ENCODE data around the gene COBL.

The COBL gene

DNA sequence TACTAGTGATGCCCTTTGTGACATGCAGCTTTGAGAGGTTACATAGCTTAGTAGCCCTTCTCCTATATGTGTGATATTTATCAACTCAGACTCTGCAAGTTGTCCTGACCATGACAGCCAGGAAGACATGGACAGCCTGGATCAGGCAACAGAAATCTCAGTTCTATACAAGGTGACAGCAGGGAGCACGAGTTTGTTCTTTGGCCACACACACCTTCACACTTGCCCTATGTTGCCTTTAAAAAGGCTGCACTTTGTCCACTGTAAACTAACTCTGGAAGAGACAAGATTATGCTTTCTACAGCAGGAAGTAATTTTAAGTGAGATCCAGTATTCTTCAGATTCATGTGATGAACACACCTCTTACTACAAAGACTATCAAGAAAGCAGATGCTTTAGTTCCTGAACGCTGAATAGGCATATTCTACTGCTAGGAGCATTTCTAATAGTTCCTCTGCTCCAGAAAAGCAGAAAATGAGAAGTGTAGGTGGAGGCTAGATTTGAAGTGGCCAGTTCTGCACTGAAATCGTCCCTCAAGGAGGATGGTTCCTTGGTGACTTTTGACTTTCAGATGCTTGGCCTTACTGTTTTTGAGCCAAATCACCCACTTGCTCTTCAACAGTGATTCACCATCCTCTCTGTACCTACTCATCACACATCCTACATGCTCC lies 239.2 kb downstream of the COBL start:
- DNase-seq (ENCODE audit: low read depth in 2 of 2), result no peak

GRCh38 chr7:51075681-51076580 lies 240.7 kb downstream of the COBL start:
- no peak for DNase-seq (ENCODE audit: low read depth in 2 of 2)

- DNase-seq (ENCODE audit: low read depth in 2 of 2), result no peak
Observed at GRCh38 chr7:51073171-51073570, 243.4 kb downstream of the COBL start.

DNA sequence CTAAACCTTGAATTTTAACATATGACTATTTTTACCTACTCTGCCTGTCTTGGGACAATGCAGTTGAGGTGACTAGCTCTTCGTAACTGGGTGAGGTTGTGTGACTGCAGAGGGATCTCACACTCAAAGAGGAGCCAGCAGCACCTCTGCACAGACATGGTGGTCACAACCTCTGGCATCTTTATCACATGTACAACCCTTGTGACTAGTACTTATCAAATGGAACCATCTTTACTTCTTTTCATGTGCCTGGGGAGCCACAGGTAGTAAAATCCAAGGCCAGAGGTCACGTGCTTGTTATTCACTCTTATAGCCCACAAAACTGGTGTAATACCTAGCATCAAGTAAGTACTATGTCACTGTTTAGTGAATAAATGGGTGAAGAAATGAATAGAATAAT lies 244.3 kb downstream of the COBL start:
- DNase-seq (ENCODE audit: low read depth in 2 of 2), result no peak

DNA sequence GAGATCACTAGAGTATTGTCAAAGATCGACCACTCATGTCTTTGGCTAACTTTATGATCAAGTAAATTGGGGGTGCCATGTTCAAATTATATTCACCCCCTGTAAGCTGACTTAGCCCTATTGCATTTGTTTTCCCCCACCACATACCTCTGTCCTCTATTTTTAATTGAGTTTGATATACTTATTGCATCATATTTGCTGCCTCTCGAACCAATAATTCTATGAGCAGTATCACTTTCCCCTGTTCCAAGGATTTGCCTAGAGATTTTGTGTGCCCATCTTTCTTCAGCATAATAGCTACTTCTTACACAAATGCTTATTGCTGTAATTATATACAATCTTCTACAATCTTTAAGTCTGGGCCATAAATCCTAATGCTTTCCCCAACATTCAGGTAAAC lies 245.2 kb downstream of the COBL start:
- DNase-seq (ENCODE audit: low read depth in 2 of 2), result no peak

DNA sequence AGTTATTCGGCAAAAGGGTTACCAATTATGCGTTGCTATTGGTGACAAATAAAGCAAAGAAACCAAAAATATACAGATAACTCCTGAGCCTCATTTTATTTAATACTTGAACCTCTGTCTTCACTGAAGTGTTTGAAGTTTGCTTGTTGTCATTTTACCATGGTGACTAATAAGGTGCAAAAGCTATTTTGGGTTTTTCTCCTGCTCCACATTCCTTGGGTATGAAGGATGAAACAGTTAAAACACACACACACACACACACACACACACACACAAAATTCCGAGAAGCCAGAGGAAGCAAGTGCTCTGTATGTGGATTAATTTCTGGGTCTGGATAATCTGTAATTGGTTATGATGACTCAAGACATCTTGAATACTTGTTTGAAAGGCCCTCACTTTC lies 246.5 kb downstream of the COBL start:
- no peak for DNase-seq (ENCODE audit: low read depth in 2 of 2)

DNA sequence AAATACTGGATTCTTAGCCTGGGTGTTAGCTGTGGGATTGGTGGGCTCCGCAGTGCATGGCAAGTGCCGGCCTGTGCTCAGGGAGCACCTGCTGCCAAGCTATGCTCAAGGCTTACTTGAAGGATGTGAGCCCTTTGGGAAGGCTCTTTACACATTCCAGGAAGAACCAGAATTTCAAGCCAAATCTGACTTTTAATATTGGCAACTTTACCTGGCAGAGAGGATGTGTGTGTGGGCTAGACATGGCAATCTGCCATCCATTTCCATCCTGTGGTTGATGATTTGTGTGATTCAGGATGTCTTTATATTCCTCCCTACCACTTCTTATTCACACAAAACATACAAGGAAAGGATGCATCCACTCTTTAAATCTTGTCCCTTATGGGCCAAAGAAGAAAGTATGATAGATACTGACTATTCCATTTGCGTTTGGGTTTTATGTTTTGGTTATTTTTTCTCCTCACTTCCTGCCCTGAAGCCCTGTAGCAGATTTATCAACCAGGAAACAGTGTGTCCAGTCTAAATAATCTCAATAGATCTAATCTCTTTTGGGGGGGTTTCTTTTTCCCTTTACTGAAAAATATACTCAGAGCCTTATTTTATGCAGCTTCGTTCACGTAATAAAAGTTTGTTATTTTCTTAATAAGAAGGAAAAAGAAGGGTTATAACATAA lies 247.1 kb downstream of the COBL start:
- DNase-seq (ENCODE audit: low read depth in 2 of 2), result no peak

- no peak for DNase-seq (ENCODE audit: low read depth in 2 of 2)
Observed at GRCh38 chr7:51068401-51068800, 248.2 kb downstream of the COBL start.

DNA sequence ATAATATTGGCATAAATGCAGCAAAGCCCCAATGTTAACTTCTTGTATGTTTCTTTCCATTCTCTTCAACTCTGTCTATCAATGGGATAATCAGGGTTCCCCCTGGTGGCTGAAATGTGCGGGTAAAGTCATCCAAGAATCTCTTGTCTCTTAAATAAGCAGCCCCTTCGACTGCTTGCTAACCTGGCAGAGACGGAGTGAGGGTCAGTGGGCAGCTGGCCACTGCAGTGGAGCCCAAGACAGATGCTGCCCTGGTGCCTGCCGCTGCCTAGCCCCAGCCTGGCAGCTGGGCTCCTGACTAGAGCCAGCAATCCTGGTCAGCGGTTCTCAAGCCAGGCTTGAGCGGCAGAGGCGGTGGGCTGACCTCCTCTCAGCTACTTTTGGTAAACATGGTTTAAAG lies 248.9 kb downstream of the COBL start:
- no peak for DNase-seq (ENCODE audit: low read depth in 2 of 2)

- DNase-seq (ENCODE audit: low read depth in 2 of 2), result no peak
Observed at GRCh38 chr7:51067258-51067657, 249.4 kb downstream of the COBL start.

DNA sequence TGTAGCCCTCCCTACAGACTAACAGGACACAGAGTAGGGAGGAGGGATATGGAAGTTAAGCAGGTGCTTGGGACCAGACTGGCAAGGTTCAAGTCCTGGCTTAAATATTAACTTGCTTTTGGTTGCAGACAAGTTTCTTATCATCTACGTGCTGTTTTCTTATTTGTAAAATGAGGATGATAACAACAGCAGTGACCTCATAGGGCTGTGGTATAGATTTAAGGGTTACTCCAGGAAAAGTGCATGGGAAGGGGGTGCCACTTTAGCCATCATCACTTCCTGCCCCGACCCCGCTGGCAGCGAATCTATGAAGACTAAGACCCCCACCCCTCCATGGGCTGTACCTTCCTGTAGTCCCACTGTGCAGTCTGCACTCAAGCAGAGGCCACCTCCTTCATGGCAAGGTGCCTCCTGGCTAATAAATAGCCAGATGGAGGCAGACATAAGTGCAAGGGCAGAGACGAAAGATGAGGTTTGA lies 250.2 kb downstream of the COBL start:
- no peak for DNase-seq (ENCODE audit: low read depth in 2 of 2)

- DNase-seq (ENCODE audit: low read depth in 2 of 2), result no peak
Observed at GRCh38 chr7:51065766-51066165, 250.8 kb downstream of the COBL start.

DNA sequence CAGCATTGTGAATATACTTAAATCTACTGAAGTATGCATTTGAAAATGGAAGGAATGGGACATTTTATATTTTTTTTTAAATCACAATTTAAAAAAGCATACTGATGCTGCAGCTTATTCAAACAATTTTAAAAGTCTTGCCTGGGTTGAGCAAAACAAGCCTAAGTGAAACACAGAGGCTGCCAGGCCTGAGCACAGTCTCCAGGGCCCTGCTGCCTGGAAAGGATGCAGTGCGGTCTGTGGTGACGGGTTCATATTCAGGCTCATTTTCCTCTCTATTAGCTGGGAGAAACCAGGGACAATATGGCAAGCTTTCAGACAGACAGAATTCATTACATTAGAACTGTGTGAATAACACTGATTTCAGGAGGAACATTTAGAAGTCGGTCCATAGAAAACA lies 251.9 kb downstream of the COBL start:
- no peak for DNase-seq (ENCODE audit: low read depth in 2 of 2)

DNA sequence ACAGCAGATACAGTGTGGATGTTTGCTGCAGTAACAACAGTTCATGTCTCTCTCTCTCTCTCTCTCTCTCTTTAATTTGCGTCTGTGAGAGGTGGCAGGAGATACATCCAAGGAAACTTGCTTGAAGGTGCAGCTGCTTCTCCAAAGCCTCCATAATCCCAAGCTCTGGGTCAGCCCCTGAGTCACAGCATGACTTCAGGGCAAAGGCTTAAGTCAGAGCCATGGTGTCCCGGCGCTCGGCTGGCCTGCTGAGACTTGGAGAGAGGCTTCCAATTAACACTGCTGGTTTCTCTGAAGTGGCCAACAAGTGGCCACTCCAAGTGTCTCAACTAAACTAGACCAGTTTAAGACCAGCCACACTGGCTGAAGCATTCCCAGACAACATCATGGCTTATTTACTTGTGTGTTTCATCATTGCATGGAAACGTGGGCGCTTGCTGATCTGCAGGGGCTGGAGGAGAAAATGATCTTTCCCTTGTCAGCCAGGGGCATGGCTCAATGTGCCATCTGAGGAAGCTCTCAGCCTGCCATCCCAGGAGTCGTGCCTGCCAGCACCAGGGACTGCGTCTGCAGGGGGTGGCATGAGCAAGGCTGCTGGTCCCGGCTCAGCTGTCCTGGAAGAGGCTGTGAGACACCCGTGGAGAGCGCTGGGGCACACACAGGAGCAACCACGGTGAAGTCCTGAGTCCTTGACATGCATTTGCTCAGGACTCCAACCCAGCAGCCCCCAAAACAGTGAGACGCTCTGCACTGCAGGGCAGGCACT lies 254.2 kb downstream of the COBL start:
- no peak for DNase-seq (ENCODE audit: low read depth in 2 of 2)

GRCh38 chr7:51060536-51060935 lies 256.1 kb downstream of the COBL start:
- no peak for DNase-seq (ENCODE audit: low read depth in 2 of 2)

DNA sequence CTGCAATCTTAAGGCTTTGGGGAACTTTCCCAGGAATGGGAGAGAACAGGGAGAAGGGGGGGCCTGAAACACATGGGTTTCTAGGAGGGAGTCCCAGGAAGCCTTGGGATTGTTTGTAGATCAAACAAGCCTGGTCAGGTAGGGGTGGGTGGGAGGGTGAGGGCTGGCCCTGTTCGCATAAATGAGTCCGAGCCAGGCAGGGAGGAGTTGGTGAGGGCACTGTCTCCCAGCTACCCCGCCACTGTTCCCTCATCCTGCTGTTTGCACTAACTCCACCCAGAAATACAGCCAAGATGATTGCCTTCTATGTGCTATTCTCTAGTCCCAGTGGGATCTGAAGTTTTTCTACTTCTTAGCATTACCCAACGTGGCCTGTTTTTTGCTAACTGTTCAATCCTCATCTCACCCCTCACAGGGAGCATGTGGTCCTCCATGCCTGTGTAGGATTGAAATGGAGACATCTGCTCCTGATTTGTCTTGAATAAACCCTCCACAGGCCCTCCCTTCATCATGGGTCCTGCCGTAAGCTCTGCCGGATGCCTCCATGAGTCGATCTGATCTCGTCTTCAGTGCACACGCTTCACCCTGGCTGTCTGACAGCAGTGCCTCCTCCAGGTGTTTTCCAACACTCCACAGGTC lies 257.0 kb downstream of the COBL start:
- no peak for DNase-seq (ENCODE audit: low read depth in 2 of 2)

DNA sequence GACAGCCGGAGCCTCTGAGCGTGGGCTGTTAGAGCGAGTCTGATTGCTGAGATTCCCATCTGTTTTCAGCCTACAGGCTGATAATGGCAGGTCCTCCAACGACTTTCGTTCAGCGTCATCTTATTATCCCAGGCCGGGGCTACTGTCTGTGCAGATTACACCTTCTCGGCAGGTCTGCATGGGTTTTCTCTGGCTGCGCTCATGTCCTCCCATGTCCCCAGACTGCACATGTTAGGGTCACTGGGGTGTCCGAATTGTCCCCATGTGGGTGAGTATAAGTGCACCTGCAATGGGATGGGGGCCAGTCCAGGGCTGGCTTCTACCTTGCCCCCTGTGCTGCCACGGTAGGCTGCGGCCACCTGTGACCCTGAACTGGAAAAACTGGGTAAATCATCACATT lies 257.8 kb downstream of the COBL start:
- no peak for DNase-seq (ENCODE audit: low read depth in 2 of 2)

DNA sequence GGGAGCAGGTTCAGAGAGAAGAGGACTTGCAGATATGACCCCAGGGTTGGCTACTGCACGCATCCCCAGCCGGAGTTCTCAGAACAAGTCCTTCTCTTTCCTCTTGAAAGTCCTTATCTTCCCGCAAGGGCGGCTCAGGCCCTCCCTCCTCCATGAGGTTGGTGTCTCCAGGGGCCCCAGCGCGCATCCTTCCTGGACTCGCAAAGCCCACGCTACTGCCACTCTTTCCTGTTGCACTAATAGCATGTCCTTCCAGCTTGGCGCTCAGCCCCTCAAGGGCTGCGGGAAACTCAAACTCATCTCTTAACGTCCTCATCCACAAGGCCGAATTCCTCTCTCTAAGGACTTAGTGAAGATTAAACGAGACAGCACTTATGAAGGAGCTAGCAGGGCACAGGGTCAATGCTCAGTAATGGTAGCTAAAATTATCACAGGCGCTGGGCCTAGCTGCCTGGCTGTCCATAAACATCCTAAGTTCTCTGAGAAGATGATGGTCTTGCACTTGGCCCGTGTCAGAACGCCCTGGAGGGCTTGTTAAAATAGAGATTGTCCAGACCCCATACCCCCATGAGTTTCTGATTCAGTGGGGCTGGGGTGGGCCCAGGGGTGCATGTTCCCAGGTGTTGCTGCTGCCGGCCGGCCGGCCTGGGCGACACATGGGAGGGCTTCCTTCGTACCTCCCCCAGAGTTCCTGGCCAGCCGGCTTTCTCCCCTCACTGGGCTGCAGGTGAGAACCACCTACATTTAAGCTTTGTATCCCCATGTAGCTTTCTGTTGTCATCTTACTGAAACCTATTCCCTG lies 261.4 kb downstream of the COBL start:
- no peak for DNase-seq (ENCODE audit: low read depth in 2 of 2)

- DNase-seq (ENCODE audit: low read depth in 2 of 2), result no peak
Observed at GRCh38 chr7:51054231-51054630, 262.4 kb downstream of the COBL start.

DNA sequence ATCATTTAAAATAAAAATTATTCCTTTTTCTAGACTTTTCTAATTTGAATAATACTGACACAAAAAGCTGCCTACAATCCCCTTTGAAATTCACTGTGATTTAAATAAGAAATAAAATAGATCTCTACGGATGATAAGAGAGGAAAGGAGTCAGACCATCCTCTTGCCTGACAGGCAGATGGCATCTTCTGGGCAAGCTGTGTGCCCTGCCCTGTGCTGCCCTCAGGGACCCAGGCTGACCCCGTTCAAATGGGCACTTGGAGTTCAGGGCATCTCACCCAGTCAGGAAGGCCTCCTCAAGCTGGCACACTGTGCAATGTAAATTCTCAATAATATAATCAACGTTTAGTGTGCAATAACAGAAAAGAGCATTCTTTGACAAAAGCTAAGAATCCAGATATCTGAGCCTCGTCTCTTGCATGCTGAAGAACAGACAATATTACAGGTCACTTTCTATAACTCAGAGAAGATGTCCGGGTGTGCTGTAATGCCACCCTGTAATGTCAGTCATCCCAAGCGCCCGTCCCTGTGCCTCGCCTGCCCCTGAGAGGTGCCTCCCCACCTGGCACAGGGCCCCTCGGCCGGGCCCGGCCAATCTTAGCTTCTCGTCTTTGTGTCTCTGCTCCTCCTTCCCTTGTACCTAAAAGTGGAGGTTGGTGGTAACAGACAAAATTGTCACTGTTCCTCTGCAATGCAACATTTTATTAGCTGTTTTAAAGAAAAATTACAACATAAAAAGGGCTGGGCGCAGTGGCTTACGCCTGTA lies 263.3 kb downstream of the COBL start:
- no peak for DNase-seq (ENCODE audit: low read depth in 2 of 2)

All from stimulated activated CD8-positive, alpha-beta memory T cell treated with anti-CD3 and anti-CD28 coated beads, Interleukin-2, amount 100 ng/mL, for 1 hour (primary cell).